GM12878 (cell line): ENCODE measurements around the gene MEIOB. TPM values are rescaled to one million over a fixed set of nuclear protein-coding genes. Genes with fewer than 3 reads are reported as not detected.

Experiments used
- ATF7 ChIP-seq: fragments of 450-650 bp; IDR thresholded peaks from 2 replicates; pipeline ENCODE4 v1.6.1; 2016; ENCODE audit warnings: low read depth, mild to moderate bottlenecking
- BACH1 ChIP-seq: fragments of 450-650 bp; IDR thresholded peaks from 2 replicates; pipeline ENCODE4 v1.6.1; 2017; ENCODE audit warnings: mild to moderate bottlenecking, borderline replicate concordance
- BHLHE40 ChIP-seq, 2 experiments: fragments of 450-650 bp in 1 of 2; IDR thresholded peaks; 2 replicates each; pipeline ENCODE4 v1.6.1; 2011 to 2017; ENCODE audit warnings: low read depth in 2 of 2, borderline replicate concordance in 1 of 2, improper control_type of control experiment in 1 of 2, low read length in 1 of 2, mild to moderate bottlenecking in 1 of 2
- BMI1 ChIP-seq: fragments of 450-650 bp; IDR thresholded peaks from 2 replicates; pipeline ENCODE4 v1.6.1; 2016; ENCODE audit warnings: mild to moderate bottlenecking, moderate library complexity, borderline replicate concordance
- HDAC6 ChIP-seq: fragments of 200-600 bp; sonication (generic); IDR thresholded peaks from one replicate; pipeline ENCODE4 v1.8.0; 2017; ENCODE audit warnings: antibody characterized with exemption; ENCODE audit not compliant: unreplicated experiment
- KLF5 ChIP-seq: fragments of 450-650 bp; IDR thresholded peaks from 2 replicates; pipeline ENCODE4 v1.6.1; 2014; ENCODE audit warnings: mild to moderate bottlenecking; ENCODE audit not compliant: partially characterized antibody
- RELA ChIP-seq: fragments of 450-650 bp; IDR thresholded peaks from 2 replicates; pipeline ENCODE4 v1.8.0; 2014; ENCODE audit warnings: borderline replicate concordance; ENCODE audit not compliant: partially characterized antibody
- RFX5 ChIP-seq: IDR thresholded peaks from 2 replicates; pipeline ENCODE4 v1.6.1; 2011; ENCODE audit warnings: low read depth, low read length, improper control_type of control experiment
- SMAD1 ChIP-seq: fragments of 450-650 bp; IDR thresholded peaks from 2 replicates; pipeline ENCODE4 v1.6.1; 2018; ENCODE audit warnings: mild to moderate bottlenecking, low read depth; ENCODE audit not compliant: partially characterized antibody
- SMARCA5 ChIP-seq: fragments of 450-650 bp; IDR thresholded peaks from 2 replicates; pipeline ENCODE4 v1.6.1; 2017; ENCODE audit warnings: mild to moderate bottlenecking
- SREBF2 ChIP-seq: IDR thresholded peaks from 2 replicates; pipeline ENCODE4 v1.6.1; 2012; ENCODE audit warnings: mild to moderate bottlenecking, low read length
- SRF ChIP-seq, 2 experiments: IDR thresholded peaks; 2 replicates each; pipeline ENCODE4 v1.6.1; 2011; ENCODE audit warnings: low read depth in 2 of 2, low read length in 2 of 2, mild to moderate bottlenecking in 1 of 2, moderate library complexity in 1 of 2
- ZBTB11 ChIP-seq: fragments of 450-650 bp; formaldehyde crosslinking; IDR thresholded peaks from 2 replicates; pipeline ENCODE4 v1.5.0; 2022; ENCODE audit warnings: mild to moderate bottlenecking, missing genetic modification characterization
- ZNF217 ChIP-seq: fragments of 450-650 bp; IDR thresholded peaks from 2 replicates; pipeline ENCODE4 v1.6.1; 2017; ENCODE audit warnings: antibody characterized with exemption, mild to moderate bottlenecking
- ZNF622 ChIP-seq: fragments of 450-650 bp; IDR thresholded peaks from 2 replicates; pipeline ENCODE4 v1.6.1; 2017; ENCODE audit warnings: mild to moderate bottlenecking, inconsistent platforms
- polyA plus RNA-seq, 11 experiments: library from polyadenylated mRNA; depleted of rRNA in 4 of 11; unstranded in 6 of 11; stranded (reverse) in 5 of 11; fragments of >200 nt; fragmentation: Nextera tagmentation in 4 of 11; fragmentation: Illumina TruSeq in 1 of 11; extraction: Ambion mirVana in 4 of 11; extraction: Trizol in 1 of 11; gene quantifications; 1 replicate in 1 of 11; 2 replicates in 10 of 11; pipeline versions ENCODE4 v1.2.1 to v1.2.3, GENCODE V29; 2011 to 2016; ENCODE audit warnings: inconsistent platforms in 2 of 11, missing spikeins in 2 of 11, low read depth in 1 of 11
- total RNA-seq, 4 experiments: library from RNA; depleted of rRNA in 3 of 4; stranded (reverse); fragments of >200 nt in 3 of 4; fragmentation: Illumina TruSeq in 1 of 4; extraction: Trizol in 1 of 4; gene quantifications; 2 replicates each; pipeline versions ENCODE4 v1.2.1 to v1.2.3, GENCODE V29; 2013 to 2021
- TF ChIP-seq, protein P1 (sequence below): fragments of 450-650 bp; IDR thresholded peaks from 2 replicates; pipeline ENCODE4 v1.6.1; 2018; ENCODE audit warnings: borderline replicate concordance, mild to moderate bottlenecking; ENCODE audit not compliant: partially characterized antibody

MEIOB gene
- total and polyA plus RNA-seq, 10 of the 15 experiments (the other 5 are each of a cell fraction or from before 2014, with no cell fraction given) = 0.04 to 0.26 (median 0.09) TPM; not detected in 5

DNA sequence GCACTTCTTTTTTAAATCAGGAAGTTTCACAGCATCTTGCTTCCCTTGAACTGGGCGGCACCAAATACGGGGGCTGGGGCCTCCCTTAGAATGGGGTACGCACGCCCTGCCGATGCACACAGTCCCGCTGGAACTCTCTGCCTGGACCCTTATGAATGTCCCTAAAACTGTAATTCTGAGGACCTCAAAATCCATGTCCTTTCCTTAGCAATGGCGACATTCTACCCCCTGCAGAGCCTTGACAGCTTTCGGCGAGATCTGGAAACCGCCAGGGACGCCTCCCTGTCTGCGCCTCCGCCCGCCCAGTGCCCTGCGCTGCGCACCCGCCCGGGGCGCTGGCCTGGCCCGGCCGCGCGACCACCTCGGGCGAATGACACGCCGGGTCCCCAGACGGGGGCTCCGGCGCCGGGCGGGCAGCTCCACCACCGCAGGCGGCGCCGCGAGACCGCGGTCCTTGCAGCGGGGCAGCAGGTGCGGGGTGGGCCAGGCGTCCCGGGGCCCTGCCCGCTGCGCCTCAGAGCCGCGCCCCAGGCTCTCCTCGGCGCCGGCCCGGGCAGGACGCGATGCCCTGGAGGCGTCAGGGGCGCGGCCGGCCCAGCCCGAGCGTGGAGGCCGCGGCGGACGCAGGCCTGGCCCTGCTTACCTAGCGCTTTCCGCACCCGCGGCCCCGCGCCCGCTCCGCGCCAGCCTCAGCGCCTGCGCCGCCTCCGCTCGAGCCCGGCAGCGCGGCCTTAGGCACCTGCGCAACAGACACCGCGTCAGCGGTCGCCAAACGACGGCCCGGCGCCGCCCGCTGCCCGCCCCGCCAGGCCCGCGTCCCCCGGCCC is 45.9 kb downstream of the MEIOB start (continued):
- TF ChIP-seq, protein P1, sequence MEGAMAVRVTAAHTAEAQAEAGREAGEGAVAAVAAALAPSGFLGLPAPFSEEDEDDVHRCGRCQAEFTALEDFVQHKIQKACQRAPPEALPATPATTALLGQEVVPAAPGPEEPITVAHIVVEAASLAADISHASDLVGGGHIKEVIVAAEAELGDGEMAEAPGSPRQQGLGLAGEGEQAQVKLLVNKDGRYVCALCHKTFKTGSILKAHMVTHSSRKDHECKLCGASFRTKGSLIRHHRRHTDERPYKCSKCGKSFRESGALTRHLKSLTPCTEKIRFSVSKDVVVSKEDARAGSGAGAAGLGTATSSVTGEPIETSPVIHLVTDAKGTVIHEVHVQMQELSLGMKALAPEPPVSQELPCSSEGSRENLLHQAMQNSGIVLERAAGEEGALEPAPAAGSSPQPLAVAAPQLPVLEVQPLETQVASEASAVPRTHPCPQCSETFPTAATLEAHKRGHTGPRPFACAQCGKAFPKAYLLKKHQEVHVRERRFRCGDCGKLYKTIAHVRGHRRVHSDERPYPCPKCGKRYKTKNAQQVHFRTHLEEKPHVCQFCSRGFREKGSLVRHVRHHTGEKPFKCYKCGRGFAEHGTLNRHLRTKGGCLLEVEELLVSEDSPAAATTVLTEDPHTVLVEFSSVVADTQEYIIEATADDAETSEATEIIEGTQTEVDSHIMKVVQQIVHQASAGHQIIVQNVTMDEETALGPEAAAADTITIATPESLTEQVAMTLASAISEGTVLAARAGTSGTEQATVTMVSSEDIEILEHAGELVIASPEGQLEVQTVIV = no peak
- no peak for TF ChIP-seq SRF (IDR thresholded peaks at IDR 0.05; ENCODE audit: low read depth in 2 of 2, low read length in 2 of 2)
- 0 out of 2 replicates have a peak, but pooled peaks have one; percentile 64 for TF ChIP-seq SMARCA5
- no peak for TF ChIP-seq RFX5
- no peak for TF ChIP-seq ZNF622
- TF ChIP-seq BACH1 = peak; percentile 46; the same call in 1 of the 2 replicates
- TF ChIP-seq BMI1 = no peak
- no peak for TF ChIP-seq ZBTB11
- TF ChIP-seq SREBF2 = no peak
- no peak for TF ChIP-seq RELA
- no peak for TF ChIP-seq ZNF217
- TF ChIP-seq HDAC6 = peak; percentile 88
- TF ChIP-seq ATF7 = no peak
- TF ChIP-seq BHLHE40 (IDR thresholded peaks at IDR 0.05; ENCODE audit: borderline replicate concordance in 1 of 2, low read depth in 2 of 2, low read length in 1 of 2) = 0 out of 4 replicates have a peak, but pooled peaks of 1 of the 2 experiments have one; percentile 9
- no peak for TF ChIP-seq KLF5
- TF ChIP-seq SMAD1 = no peak
